ENCODE measurements around the gene CUL4A.

CUL4A gene

DNA sequence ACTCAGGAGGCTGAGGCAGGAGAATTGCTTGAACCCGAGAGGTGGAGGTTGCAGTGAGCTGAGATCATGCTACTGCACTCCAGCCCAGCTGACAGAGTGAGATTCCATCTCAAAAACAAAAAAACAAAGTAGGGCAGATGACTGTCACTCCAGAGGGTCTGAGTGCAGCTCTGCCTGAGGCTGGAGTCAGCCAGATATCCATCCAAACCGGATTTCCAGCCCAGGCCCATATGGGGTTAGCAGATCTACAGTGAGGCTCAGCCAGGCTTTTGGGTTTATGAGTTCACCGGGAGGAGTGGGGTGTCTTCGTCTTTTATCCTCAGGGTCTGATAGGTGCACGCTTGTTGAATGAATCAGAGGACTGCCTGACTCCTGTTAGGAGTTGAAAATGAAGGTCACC is 106.6 kb downstream of the CUL4A start:
- Mint-ChIP-seq H3K4me3 (no peak overlapping the region), H3K36me3 (ENCODE audit: low read depth) (peaks cover 27% of the 10 kb centered on the region), H3K9me3 (no peaks in the 10 kb centered on the region), H3K27me3 (ENCODE audit: low read depth) (no peaks in the 10 kb centered on the region), H3K27ac (no peak overlapping the region), H3K4me1 (no peaks in the 10 kb centered on the region)
- TF ChIP-seq, protein P1, sequence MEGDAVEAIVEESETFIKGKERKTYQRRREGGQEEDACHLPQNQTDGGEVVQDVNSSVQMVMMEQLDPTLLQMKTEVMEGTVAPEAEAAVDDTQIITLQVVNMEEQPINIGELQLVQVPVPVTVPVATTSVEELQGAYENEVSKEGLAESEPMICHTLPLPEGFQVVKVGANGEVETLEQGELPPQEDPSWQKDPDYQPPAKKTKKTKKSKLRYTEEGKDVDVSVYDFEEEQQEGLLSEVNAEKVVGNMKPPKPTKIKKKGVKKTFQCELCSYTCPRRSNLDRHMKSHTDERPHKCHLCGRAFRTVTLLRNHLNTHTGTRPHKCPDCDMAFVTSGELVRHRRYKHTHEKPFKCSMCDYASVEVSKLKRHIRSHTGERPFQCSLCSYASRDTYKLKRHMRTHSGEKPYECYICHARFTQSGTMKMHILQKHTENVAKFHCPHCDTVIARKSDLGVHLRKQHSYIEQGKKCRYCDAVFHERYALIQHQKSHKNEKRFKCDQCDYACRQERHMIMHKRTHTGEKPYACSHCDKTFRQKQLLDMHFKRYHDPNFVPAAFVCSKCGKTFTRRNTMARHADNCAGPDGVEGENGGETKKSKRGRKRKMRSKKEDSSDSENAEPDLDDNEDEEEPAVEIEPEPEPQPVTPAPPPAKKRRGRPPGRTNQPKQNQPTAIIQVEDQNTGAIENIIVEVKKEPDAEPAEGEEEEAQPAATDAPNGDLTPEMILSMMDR (IDR thresholded peaks at IDR 0.05; ENCODE audit: unreplicated experiment in 3 of 3): no peak

Measured in nephron (organoid).